ENCODE results near the gene ST6GAL1. TPM values are rescaled to one million over a fixed set of nuclear protein-coding genes. Genes with fewer than 3 reads are reported as not detected.

ST6GAL1 gene
- total RNA-seq, 1 experiment from 2014 or later: 5.6 TPM

DNA sequence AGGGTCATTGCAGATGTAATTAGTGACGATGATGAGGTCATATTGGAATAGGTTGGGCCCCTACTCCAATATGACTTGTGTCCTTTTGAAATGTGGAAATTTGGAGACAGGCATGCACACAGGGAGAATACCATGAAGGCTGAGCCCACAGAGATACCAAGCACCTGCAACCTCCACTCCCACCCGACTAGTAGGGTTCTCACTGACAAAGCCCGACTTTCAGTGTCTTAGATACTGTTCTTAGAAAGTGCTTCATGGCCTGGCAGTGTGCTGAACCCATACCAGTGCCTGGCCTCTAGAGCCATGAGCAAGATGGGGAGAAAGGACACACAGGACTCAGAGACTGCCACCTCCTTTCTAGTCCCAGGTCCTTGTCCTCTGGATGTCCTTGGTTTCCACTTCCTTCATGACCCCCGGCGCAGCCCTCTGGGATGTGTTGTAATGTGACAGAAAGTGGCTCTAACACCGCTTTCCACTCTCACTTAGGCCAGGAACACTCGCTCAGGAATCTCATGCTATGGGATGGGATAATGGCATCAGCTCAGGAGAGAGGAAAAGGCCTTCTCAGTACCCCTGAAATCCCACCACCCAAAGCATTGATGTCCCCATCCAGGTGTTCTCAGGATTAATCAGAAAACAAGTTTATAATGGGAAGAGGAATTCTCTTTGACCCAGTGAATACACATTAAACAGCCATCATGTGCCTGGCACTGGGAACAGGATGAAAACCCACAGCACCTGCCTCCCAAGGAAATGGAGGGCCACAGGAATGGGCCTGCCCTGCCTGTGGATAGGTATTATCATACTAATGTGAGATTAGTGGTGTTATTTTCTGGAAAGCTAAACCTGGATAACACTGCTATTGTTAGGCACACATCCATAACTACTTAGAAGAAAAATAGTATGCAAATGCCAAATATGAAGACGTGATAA, 149.0 kb downstream of the ST6GAL1 start:
- no peaks in the 10 kb centered on the region for H3K27me3 ChIP-seq
- no peaks in the 10 kb centered on the region for H3K36me3 ChIP-seq
- no peak overlapping the region for H3K4me3 ChIP-seq
- no peak for DNase-seq
- no peaks in the 10 kb centered on the region for H3K9me3 ChIP-seq

DNA sequence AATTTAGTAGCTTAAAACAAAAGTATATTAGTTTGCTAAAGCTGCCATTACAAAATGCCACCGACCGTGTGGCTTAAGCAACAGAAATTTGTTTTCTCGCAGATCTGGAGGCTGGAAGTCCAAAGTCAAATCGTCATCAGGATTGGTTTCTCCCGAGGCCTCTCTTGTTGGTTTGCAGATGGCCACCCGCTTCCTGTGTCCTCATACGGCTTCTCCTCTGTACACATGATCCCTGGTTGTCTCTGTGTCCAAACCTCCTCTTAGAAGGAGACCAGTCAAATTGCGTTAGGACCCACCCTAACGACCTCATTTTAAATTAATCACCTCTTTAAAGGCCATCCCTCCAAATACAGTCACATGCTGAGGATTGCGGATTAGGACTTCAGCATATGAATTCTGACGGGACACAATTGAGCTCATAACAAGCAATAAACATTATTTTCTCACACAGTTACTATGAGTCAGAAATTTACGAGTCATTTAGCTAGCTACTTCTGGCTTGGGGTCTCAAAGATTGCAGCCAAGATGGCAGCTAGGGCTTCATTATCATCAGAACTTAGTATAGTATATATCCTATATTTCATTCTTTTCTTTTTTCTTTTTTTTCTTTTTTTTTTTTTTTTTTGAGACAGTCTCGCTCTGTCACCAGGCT, 150.6 kb downstream of the ST6GAL1 start:
- no peaks in the 10 kb centered on the region for H3K27me3 ChIP-seq
- no peaks in the 10 kb centered on the region for H3K9me3 ChIP-seq
- DNase-seq: no peak
- H3K4me3 ChIP-seq: no peak overlapping the region
- H3K36me3 ChIP-seq: no peaks in the 10 kb centered on the region

DNA sequence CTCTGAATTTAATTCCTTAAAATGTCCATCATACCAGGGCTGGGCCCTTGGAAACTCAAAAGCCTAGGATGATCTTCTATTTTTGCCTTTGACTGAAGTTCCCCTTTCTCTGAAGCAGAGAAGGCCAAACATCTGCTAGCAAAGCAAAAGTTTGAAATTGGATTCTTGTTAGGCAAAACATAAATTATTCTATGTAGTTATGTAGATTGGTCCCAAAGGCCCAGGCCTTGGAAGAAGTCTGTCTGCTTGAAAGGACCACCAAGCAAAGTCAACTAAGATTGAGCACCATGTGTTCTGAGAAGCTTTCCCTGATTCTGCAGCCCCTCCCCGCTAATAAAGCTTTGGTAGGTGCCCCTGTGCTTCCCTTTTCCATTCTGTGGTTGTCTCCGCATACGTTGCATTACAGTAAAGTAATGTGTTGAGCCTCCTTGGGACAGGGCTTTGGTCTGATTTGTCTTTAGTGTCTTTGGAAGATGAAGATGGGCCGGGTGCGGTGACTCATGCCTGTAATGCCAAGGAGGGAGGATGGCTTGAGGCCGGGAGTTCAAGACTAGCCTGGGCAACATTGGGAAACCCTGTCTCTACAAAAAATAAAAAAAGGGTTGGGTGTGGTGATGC, 152.5 kb downstream of the ST6GAL1 start:
- Histone ChIP-seq H3K36me3 (no peaks in the 10 kb centered on the region), H3K9me3 (peaks cover 14% of the 10 kb centered on the region), H3K27me3 (no peaks in the 10 kb centered on the region), H3K4me3 (no peak overlapping the region)
- DNase-seq: no peak

DNA sequence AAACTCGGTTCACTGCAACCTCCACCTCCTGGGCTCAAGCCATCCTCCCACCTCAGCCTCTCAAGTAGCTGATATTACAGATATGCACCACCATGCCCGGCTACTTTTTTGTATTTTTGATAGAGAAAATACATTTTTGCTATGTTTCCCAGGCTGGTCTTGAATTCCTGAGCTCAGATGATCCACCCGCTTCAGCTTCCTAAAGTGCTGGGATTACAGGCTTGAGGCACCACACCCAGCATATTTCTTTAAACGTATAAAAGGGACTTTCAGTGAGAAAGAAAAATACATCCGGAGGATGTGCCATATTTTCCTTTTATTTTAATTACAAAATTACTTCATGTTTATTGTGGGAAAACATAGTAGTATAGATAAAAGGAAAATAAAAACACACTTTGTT, 153.8 kb downstream of the ST6GAL1 start:
- Histone ChIP-seq H3K4me3 (no peak overlapping the region), H3K9me3 (peaks cover 18% of the 10 kb centered on the region), H3K27me3 (no peaks in the 10 kb centered on the region), H3K36me3 (no peaks in the 10 kb centered on the region)
- no peak for DNase-seq

DNA sequence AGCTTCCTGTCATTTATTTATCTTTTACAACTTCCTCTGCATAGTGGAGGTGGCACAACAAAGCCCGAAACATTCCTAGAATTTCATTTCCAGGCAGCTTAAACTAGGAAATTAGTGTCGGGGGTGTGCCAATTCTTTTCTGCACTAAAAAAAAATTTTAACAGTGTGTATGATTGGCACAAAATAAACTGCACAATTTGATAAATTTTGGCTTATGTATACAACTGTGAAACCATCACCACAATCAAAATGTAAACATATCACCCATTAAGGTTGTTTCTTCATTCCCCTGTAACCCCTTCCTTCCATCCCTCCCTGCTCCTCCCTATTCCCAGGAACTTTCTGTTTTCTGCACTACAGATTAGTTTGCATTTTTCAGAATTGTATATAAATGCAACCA, 154.3 kb downstream of the ST6GAL1 start:
- no peaks in the 10 kb centered on the region for H3K27me3 ChIP-seq
- no peaks in the 10 kb centered on the region for H3K36me3 ChIP-seq
- H3K9me3 ChIP-seq: peaks cover 20% of the 10 kb centered on the region
- no peak overlapping the region for H3K4me3 ChIP-seq
- no peak for DNase-seq

DNA sequence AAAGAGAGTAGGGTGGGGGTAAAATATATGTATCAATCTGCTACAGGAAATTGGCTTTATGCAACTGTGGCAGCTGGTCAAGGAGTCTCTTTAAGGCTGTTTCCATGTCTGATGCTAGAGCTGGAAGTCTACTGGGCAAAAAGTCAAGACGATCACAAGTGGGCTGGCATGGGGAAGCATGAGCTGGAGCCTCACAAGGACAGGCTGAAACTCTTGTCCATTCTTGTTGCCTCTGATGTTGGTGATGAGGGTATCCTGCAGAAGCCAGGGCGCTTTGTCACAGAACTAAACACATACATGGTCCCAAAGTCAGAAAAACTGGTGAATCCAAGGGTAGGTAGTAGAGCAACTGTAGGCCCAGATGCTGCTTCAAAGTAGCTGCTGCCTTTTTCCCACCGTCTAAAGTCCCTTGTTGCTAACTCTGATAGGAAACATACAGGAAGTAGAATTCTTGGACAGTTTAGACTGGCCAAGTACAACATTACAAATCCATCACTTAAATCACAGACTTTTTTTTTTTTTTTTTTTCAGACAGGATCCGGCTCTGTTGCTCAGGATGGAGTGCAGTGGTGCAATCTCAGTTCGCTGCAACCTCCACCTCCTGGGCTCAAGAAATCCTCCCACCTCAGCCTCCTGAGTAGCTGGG, 154.8 kb downstream of the ST6GAL1 start:
- H3K27me3 ChIP-seq: no peaks in the 10 kb centered on the region
- no peak overlapping the region for H3K4me3 ChIP-seq
- no peaks in the 10 kb centered on the region for H3K36me3 ChIP-seq
- DNase-seq: peak; percentile 5
- H3K9me3 ChIP-seq: peaks cover 20% of the 10 kb centered on the region

DNA sequence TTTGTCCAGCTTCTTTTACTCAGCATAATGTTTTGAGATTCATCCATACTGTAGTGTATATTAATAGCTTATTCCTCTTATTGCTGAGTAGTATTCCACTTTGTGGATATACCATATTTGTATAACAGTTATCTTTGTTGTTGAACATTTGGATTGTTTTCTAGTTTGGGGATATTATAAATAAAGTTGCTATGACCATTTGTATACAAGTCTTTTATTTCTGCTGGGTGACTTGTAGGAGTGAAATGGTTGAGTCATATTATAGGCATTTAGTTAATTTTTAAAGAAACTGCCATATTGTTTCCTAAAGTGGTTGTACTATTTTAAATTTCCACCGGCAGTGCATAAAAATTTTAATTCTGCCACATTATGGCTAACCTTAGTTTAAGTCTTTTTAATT, 155.6 kb downstream of the ST6GAL1 start:
- H3K27me3 ChIP-seq: no peaks in the 10 kb centered on the region
- H3K9me3 ChIP-seq: peaks cover 20% of the 10 kb centered on the region
- H3K36me3 ChIP-seq: no peaks in the 10 kb centered on the region
- H3K4me3 ChIP-seq: no peak overlapping the region
- no peak for DNase-seq

DNA sequence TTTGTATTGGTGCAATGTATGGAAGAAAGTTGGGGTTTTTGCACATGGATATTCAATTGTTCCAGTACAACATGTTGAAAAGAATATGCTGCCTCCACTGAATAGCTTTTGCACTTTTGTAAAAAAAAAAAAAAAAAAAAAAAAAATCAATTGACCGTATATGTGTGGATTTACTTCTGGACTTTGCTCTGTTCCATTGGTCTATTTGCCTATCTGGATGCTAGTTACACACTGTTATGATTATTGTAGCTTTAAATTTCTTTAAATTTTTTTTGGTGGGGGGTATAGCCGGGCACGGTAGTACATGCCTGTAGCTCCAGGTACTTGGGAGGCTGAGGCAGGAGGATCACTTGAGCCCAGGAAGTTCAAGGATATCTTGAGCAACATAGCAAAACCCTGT, 156.5 kb downstream of the ST6GAL1 start:
- DNase-seq: no peak
- no peaks in the 10 kb centered on the region for H3K36me3 ChIP-seq
- peaks cover 20% of the 10 kb centered on the region for H3K9me3 ChIP-seq
- H3K4me3 ChIP-seq: no peak overlapping the region
- H3K27me3 ChIP-seq: no peaks in the 10 kb centered on the region

DNA sequence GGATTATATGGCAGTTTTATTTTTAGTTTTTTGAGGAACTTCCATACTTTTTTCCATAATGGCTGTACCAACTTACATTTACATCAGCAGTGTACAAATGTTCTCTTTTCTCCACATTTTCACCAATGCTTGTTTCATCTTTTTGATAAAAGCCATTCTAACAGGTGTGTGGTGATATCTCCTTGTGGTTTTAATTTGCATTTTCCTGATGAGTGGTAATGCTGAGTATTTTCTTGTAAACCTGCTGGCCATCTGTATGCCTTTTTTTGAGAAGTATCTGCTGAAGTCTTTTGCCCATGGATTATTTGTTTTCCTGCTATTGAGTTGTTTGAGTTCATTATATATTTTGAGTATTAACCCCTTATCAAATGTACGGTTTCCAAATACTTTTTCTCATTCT, 158.4 kb downstream of the ST6GAL1 start:
- Histone ChIP-seq H3K27me3 (no peaks in the 10 kb centered on the region), H3K36me3 (no peaks in the 10 kb centered on the region), H3K9me3 (peaks cover 23% of the 10 kb centered on the region), H3K4me3 (no peak overlapping the region)
- no peak for DNase-seq

DNA sequence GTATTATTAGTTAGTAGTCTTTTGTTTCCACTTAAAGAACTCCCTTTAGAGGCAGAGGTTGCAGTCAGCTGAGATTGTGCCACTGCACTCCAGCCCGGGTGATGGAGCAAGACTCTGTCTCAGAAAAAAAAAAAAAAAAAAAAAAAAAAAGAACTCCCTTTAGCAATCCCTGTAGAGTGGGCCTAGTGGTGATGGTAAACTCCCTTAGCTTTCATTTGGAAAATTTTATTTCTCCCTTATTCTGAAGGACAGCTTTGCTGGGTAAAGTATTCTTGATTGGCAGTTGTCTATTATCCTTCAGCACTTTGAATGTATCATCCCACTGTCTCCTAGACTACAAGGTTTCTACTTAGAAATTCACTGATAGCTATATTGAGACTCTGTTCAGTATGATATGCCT, 163.0 kb downstream of the ST6GAL1 start:
- Histone ChIP-seq H3K27me3 (no peaks in the 10 kb centered on the region), H3K9me3 (peaks cover 16% of the 10 kb centered on the region), H3K4me3 (no peak overlapping the region), H3K36me3 (no peaks in the 10 kb centered on the region)
- DNase-seq: no peak

DNA sequence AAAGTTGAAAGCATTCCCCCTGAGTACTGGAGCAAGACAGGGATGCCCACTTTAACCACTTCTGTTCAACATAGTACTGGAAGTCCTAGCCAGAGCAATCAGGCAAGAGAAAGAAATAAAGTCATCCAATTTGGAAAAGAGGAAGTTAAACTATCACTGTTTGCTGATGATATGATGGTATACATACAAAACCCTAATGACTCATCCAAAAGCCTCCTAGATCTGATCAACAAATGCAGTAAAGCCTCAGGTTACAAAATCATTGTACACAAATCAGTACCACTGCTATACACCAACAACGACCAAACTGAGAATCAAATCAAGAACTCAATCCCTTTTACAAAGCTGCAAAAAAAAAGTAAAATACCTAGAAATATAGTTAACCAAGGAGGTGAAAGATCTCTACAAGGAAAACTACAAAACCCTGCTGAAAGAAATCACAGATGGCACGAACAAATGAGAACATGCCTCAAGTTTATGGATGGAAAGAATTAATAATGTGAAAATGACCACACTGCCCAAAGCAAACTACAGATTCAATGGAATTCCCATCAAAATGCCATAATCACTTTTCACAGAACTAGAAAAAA, 168.7 kb downstream of the ST6GAL1 start:
- no peaks in the 10 kb centered on the region for H3K36me3 ChIP-seq
- DNase-seq: no peak

DNA sequence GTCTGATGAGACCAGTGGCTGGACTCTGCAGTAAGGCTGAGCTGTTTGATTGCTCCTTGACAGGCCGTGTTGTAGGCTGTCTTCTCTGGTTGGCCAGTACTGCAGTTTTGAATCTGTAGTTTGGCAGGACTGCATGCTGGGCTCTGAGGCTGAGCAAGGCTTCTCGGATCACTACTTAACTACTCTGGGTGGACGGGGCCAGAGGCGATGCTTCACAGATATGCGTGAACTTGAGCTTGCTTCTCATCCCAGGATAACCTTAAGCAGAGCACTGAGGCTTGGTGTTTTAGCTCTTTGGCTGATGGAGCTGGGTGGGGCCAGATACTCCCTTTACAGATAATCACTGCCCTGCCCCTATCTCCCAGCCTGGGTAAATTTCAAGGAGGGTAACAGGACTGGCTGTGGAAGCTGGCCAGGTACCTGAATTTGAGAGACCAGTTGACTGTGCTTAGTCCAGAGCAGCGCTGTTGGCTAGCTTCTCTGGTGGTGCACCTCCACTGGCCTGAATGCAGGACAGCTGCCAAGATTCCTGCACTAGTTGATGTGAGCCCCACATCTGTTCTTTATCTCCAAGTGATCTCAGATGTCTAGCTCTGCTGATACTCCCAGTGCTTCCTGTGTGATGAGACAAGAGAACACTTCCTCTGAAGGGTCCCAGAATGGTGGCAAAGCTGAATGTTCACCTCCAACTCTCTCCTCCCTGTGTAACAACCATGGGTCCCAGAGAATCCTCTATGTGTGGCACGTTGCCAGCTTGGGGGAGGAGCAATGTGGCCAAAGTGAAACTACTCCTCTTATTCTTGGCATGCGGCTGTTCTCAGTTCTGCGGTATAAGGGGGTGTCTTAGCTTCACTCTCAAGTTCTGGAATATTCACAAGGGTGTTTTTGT, 171.1 kb downstream of the ST6GAL1 start:
- DNase-seq: no peak
- Histone ChIP-seq H3K9me3 (peaks cover 7% of the 10 kb centered on the region), H3K4me3 (no peak overlapping the region)

More for the DNA sequence above, 168.7 kb downstream of the ST6GAL1 start:
- Histone ChIP-seq H3K4me3 (no peak overlapping the region), H3K27me3 (no peaks in the 10 kb centered on the region), H3K9me3 (peaks cover 9% of the 10 kb centered on the region)

DNA sequence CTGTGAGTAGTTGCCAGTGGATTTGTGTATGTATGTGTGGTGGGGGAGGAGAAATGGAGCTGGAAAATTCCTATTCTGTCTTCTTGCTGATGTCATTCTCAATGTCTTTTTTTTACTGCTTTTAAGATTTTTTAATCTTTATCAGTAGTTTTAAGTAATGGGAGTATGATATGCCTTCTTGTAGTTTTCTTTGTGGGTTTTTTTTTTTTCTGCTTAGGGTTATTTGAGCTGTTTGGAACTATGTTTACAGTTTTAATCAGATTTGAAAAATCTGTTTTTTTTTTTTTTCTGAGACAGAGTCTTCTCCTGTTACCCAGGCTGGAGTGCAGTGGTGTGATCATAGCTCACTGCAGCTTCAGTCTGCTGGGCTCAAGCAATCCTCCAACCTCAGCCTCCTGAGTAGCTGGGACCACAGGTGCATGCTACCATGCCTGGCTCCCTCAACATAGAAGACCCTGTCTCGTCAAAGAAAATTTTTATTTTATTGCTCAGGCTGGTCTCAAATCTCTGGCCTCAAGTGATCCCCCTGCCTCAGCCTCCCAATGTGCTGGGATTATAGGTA, 171.8 kb downstream of the ST6GAL1 start:
- H3K36me3 ChIP-seq: no peaks in the 10 kb centered on the region
- DNase-seq: no peak
- H3K4me3 ChIP-seq: no peak overlapping the region
- H3K9me3 ChIP-seq: peaks cover 3% of the 10 kb centered on the region; the same call in 1 of the 2 replicates
- no peaks in the 10 kb centered on the region for H3K27me3 ChIP-seq

More for the DNA sequence above, 171.1 kb downstream of the ST6GAL1 start:
- Histone ChIP-seq H3K27me3 (no peaks in the 10 kb centered on the region), H3K36me3 (no peaks in the 10 kb centered on the region)

DNA sequence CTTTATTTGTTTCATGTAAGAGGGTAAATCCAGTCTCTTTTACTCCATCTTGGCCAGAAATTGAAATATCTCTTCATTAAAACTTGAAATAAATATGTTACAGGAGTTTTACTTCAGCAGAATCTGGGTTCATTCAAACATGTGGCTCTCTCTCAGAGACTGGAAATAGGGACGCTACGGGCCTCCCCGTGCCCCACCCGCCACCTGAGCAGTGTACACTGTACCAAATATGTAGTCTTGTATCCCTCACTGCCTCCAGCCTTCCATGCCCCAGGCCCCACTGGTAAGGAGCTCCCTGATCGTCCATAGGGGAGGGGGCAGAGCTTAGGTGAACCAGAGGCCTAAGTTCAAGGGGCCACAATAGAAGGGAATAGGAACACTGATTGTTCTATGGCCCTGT, 172.9 kb downstream of the ST6GAL1 start:
- DNase-seq: no peak
- H3K4me3 ChIP-seq: no peak overlapping the region
- no peaks in the 10 kb centered on the region for H3K36me3 ChIP-seq
- H3K9me3 ChIP-seq: peaks cover 3% of the 10 kb centered on the region; the same call in 1 of the 2 replicates
- H3K27me3 ChIP-seq: no peaks in the 10 kb centered on the region

DNA sequence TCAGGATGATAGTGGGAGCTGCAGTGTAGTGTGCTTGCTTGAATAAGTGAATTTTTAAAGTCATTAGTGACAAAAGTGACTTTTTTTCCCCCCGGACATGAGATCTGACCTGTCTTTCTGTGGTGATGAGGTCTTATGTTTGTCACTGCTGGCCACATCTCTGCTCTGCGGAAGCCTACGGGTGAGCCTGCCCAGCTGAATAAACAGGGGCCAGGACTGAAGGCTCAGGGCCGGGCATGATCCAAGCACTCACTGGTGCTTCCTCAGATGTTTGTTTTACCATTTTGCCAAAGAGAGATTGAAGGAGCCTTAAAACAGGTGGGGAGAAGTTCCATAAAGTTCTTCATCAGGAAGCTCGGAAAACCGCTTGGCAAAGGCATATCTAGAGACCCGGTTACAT, 174.0 kb downstream of the ST6GAL1 start:
- no peak overlapping the region for H3K4me3 ChIP-seq

More for the DNA sequence above, 174.0 kb downstream of the ST6GAL1 start:
- no peak for DNase-seq
- Histone ChIP-seq H3K9me3 (no peaks in the 10 kb centered on the region), H3K36me3 (no peaks in the 10 kb centered on the region), H3K27me3 (no peaks in the 10 kb centered on the region)
